ENCODE measurements around the gene LIPT2. TPM values are rescaled to one million over a fixed set of nuclear protein-coding genes. Genes with fewer than 3 reads are reported as not detected.

Gene LIPT2
- total RNA-seq = 1.2 and 1.6 TPM in 2 replicates

GRCh38 chr11:74492974-74493790 lies at the start of gene LIPT2:
Gene LIPT2 (minus strand): TSS chr11:74493724. CDS start chr11:74493703, 21 bp downstream.

GRCh38 chr11:74466916-74467885 lies 26.3 kb downstream of the LIPT2 start, which contains the start of gene KCNE3:
Gene KCNE3 (minus strand): TSS chr11:74467549. CDS start chr11:74457563, 9,986 bp downstream.

Other genes with a start within 250 kb of the LIPT2 start
- gene P4HA3, start 182.1 kb downstream of the LIPT2 start, total RNA-seq = 3.6 and 10.6 TPM in 2 replicates
- gene PGM2L1, start 95.3 kb downstream of the LIPT2 start, total RNA-seq = 4.5 and 7.0 TPM in 2 replicates
- gene KCNE3, start 26.2 kb downstream of the LIPT2 start, total RNA-seq = under 0.01 and 0.06 TPM in 2 replicates
- gene POLD3, start 98.9 kb upstream of the LIPT2 start, total RNA-seq = 8.5 and 13.3 TPM in 2 replicates
- gene CHRDL2, start 237.7 kb upstream of the LIPT2 start, total RNA-seq = not detected in 2 replicates

Measured in aortic smooth muscle cell (primary cell).